ENCODE data around the gene NLRP2B.
"Not testable (repeated sequence)": the region's sequence is repeated elsewhere in the genome, so short reads cannot be mapped to it uniquely, and the experiment has no call there.

The NLRP2B gene

GRCh38 chrX:57680160-57680559 lies at the start of gene NLRP2B:
Gene NLRP2B (minus strand): TSS chrX:57680260.
- in situ Hi-C loops (cut with MboI; ENCODE audit: low sequenced_read_pairs) = no loop called here

DNA sequence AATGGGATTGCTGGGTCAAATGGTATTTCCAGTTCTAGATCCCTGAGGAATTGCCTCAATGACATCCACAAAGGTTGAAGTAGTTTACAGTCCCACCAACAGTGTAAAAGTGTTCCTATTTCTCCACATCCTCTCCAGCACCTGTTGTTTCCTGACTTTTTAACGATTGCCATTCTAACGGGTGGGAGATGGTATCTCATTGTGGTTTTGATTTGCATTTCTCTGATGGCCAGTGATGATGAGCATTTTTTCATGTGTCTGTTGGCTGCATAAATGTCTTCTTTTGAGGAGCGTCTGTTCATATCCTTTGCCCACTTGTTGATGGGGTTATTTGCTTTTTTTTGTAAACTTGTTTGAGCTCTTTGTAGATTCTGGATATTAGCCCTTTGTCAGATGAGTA lies 45.9 kb upstream of the NLRP2B start:
- in situ Hi-C loops (cut with MboI; ENCODE audit: low sequenced_read_pairs) = not testable (repeated sequence)

DNA sequence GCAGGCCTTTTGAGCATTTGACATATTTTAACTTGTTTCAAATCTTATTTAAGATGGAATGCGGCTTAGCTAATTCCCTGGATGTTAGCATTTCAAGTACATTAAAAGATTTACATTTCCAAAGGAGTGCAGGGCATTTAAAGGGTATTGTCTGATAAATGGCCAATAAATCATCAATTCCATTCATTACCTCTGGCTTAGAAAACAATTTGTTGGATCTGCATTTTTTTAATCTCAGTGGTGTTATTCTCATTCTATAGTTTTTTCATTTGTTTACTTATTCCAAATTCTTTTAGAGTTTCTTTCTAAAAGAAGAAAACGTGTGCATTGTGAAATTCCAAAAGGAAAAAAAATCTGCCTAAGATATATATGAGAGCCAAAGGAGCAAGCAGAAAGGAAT lies 1.3 kb upstream of the NLRP2B start:
- in situ Hi-C loops (cut with MboI; ENCODE audit: low sequenced_read_pairs) = no loop called here

- in situ Hi-C loops (cut with MboI; ENCODE audit: low sequenced_read_pairs) = no loop called here
Measured at GRCh38 chrX:57678686-57679428, 1.2 kb downstream of the NLRP2B start.

DNA sequence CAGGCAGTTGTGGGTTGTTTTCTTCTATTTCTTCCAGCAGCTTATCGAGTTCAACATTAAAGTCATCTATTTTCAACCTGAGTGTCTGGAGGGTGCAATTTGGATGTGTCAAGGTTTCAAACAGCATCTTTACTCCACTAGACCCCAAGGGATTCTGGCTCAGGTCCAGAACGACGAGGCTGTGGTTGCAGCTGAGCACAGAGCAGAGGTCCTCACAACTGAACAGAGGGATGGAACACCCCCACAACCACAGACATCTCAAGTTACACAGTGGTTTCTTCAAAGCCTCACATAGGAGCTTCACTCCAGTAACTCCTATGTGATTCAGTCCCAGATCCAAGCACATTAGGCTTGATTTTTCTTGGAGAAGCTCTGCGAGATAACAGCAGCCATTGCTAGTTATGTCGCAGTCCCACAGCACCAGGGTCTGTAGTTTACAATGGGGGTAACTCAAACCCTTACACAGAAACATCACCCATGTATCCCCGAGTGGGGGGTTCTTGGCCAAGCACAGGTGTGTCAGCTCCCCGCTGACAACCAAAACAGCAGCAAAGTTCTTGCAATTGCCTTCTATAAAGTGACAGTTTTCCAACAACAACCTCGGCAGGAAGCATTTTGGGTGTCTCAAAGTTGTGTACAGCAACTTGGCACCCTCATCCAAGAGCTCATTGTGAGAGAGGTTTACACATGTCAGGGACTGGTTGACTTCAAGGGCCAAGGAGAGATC lies 2.8 kb downstream of the NLRP2B start:
- in situ Hi-C loops (cut with MboI; ENCODE audit: low sequenced_read_pairs) = no loop called here

DNA sequence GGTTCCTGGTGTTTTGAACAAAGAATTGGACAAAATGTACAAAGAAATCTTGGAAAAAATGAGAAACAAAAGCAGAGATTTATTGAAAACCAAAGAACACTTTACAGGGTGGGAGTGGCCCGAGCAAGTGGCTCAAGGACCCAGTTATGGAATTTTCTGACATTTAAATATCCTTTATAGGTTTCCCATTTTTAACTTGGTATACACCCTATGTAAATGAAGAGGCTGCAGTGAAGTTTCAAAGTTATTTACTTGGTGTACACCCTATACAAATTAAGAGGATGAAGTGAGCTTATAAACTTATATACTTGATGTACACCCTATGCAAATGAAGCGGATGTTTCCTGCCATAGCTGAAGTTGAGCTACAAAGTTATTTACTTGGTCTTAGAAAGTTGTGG lies 4.7 kb downstream of the NLRP2B start:
- in situ Hi-C loops (cut with MboI; ENCODE audit: low sequenced_read_pairs) = no loop called here

- in situ Hi-C loops (cut with MboI; ENCODE audit: low sequenced_read_pairs) = no loop called here
Measured at GRCh38 chrX:57674861-57675260, 5.2 kb downstream of the NLRP2B start.

DNA sequence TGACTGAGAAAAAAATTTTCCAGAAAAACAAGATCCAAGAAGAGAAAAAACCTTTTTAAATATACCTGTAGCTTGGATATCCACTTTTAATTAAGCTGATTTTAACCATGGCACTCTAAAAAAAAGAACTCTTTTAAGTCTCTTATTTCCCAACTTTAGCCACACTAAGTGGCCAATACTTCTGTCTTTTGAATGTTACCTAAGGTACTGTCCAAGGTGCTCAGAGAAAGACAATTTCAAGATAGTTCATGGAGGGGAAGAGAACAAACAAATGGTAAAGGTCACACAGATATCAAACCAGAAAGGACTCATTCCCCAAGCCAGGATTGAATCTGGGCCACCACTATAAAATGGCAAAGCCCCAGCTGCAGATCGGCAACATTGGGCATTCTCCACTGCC lies 10.1 kb downstream of the NLRP2B start:
- in situ Hi-C loops (cut with MboI; ENCODE audit: low sequenced_read_pairs) = no loop called here

DNA sequence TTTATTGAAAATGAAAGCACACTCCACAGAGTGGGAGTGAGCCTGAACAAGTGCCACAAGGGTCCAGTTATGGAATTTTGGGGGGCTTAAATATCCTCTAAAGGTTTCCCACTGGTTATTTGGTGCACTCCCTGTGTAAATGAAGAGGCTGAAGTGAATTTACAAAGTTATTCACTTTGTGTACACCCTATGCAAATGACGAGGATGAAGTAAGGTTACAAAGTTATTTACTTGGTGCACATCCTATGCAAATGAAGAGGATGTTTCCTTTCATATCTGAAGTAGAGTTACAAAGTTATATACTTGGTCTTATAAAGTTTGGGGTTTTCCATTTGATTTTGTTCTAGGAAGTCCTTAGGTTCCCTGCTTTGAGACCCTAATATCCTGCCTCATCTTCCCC lies 13.1 kb downstream of the NLRP2B start:
- in situ Hi-C loops (cut with MboI; ENCODE audit: low sequenced_read_pairs) = no loop called here

DNA sequence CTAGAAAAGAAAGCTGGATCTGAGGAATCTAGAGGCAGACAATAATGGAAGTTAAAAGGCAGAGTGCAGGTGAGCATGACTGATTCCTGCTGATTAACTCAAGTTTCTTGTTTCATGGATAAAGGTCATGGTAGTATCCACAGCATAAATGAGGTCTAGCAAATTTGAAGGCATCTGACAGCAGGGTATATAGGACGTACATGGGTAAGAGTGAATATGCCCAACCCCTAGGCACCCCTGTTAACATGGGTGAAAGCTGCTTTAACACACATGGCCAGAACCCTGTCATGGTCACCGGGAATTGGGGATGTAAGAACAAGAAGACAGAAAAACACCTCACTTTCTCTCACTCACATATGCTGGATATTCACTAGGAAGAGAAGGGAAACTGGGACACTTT lies 25.0 kb downstream of the NLRP2B start:
- in situ Hi-C loops (cut with MboI; ENCODE audit: low sequenced_read_pairs) = no loop called here

GRCh38 chrX:57652705-57653104 lies 27.4 kb downstream of the NLRP2B start:
- in situ Hi-C loops (cut with MboI; ENCODE audit: low sequenced_read_pairs) = no loop called here

- in situ Hi-C loops (cut with MboI; ENCODE audit: low sequenced_read_pairs) = no loop called here
Measured at GRCh38 chrX:57651169-57651919, 28.7 kb downstream of the NLRP2B start.

DNA sequence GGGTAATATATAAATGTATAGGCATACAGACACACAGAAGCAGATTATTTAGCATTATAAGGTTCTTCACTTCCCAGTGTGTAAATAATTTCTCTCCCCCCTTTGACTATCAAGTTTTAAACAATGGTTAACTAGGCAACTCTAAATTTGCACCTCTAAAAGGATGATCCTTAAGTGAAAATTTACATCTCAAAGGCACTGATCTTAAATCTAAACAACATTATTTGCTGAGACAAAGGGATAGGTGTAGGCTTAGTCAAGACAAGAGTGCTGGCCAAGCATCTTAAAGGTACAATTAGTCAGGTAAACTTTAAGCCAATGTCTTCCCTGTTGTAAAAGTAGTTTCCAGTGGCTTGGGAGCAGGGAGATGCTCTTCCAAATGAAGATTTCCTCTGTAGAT lies 33.0 kb downstream of the NLRP2B start:
- in situ Hi-C loops (cut with MboI; ENCODE audit: low sequenced_read_pairs) = no loop called here

DNA sequence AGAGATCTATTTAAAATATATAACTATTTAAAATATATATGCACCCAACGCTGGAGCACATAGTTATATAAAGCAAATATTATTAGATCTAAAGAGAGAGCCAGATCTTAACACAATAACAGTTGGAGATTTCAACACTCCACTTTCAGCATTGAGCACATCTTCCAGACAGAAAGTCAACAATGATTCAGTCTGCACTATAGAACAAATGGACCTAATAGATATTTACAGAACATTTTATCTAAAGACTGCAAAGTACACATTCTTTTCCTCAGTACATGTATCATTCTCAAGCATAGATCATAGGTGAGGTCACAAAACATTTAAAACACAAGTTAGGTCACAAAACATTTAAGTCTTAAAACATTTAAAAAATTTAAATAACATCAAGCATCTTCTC lies 36.4 kb downstream of the NLRP2B start:
- in situ Hi-C loops (cut with MboI; ENCODE audit: low sequenced_read_pairs) = no loop called here

- in situ Hi-C loops (cut with MboI; ENCODE audit: low sequenced_read_pairs) = no loop called here
Measured at GRCh38 chrX:57641338-57641737, 38.7 kb downstream of the NLRP2B start.

DNA sequence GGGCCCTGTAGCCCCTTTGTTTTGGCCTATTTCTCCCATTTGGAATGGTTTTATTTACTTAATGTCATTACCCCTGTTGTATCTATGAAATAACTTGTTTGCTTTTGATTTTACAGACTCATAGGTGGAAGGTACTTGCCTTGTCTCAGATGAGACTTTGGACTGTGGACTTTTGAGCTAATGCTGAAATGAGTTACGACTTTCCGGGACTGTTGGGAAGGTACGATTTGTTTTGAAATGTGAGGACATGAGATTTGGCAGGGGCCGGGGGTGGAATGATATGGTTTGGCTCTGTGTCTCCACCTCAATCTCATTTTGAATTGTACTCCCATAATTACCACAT lies 39.4 kb downstream of the NLRP2B start:
- in situ Hi-C loops (cut with MboI; ENCODE audit: low sequenced_read_pairs) = no loop called here

DNA sequence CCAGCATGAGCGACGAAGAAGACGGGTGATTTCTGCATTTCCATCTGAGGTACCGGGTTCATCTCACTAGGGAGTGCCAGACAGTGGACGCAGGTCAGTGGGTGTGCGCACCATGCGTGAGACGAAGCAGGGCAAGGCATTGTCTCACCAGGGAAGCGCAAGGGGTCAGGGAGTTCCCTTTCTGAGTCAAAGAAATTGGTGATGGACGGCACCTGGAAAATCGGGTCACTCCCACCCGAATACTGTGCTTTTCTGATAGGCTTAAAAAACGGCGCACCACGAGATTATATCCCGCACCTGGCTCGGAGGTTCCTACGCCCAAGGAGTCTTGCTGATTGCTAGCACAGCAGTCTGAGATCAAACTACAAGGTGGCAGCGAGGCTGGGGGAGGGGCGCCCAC lies 50.6 kb downstream of the NLRP2B start:
- in situ Hi-C loops (cut with MboI; ENCODE audit: low sequenced_read_pairs) = not testable (repeated sequence)
